Vagina (tissue), 2 donors: ENCODE data around the gene UBR2.

Source experiments
- POLR2A ChIP-seq, 2 donors: fragments of 450-650 bp; IDR thresholded peaks; one replicate each; pipeline ENCODE4 v1.6.1; 2017; ENCODE audit warnings: antibody characterized with exemption in 2 of 2, mild to moderate bottlenecking in 2 of 2, moderate library complexity in 2 of 2
- POLR2AphosphoS5 ChIP-seq, 2 donors: sonication (generic); formaldehyde crosslinking; IDR thresholded peaks; one replicate each; pipeline ENCODE4 v1.9.0; 2017; ENCODE audit warnings: antibody characterized with exemption in 2 of 2, mild to moderate bottlenecking in 2 of 2, low read depth in 1 of 2; ENCODE audit not compliant: insufficient read depth in 1 of 2
- TF ChIP-seq, protein P1 (sequence below), 3 experiments: fragments of 450-650 bp in 2 of 3; fragments of 200-600 bp in 1 of 3; sonication (generic) in 1 of 3; IDR thresholded peaks; one replicate each; pipeline ENCODE4 v1.5.1; 2017 to 2019; ENCODE audit warnings: antibody characterized with exemption in 3 of 3, mild to moderate bottlenecking in 2 of 3, moderate library complexity in 2 of 3

DNA sequence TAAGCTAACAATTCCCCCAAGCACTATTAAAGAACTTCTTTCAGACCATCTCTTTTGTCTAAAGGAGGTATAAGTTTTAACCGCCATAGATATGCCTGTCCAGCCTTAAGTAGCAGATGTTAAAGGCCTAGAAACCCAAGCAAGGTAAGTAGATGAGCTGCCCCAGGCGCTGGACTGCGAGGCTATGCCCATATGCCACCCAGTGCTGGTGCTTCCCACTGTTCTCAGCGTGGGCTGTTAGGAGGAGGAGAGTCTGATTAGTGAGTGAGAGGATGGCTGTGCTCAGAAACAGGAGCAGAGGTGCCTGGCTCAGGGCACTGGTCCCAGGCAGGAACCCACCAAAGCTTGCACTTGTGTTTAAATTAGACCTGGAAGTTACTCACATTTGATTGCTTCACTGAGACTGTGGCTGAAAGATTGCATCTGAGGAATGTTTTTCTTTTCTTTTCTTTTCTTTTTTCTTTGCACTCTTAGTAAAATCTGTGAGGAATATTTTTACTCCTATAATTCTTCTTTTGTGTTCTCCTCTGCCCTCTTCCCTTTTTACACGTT, 126.4 kb downstream of the UBR2 start:
- TF ChIP-seq, protein P1, sequence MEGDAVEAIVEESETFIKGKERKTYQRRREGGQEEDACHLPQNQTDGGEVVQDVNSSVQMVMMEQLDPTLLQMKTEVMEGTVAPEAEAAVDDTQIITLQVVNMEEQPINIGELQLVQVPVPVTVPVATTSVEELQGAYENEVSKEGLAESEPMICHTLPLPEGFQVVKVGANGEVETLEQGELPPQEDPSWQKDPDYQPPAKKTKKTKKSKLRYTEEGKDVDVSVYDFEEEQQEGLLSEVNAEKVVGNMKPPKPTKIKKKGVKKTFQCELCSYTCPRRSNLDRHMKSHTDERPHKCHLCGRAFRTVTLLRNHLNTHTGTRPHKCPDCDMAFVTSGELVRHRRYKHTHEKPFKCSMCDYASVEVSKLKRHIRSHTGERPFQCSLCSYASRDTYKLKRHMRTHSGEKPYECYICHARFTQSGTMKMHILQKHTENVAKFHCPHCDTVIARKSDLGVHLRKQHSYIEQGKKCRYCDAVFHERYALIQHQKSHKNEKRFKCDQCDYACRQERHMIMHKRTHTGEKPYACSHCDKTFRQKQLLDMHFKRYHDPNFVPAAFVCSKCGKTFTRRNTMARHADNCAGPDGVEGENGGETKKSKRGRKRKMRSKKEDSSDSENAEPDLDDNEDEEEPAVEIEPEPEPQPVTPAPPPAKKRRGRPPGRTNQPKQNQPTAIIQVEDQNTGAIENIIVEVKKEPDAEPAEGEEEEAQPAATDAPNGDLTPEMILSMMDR (IDR thresholded peaks at IDR 0.05) = no peak
- no peak for TF ChIP-seq POLR2AphosphoS5 (IDR thresholded peaks at IDR 0.05; ENCODE audit: insufficient read depth in 1 of 2, low read depth in 1 of 2)
- TF ChIP-seq POLR2A (IDR thresholded peaks at IDR 0.05) = no peak
